ENCODE data around the gene PRDX5. TPM values are rescaled to one million over a fixed set of nuclear protein-coding genes. Genes with fewer than 3 reads are reported as not detected.

Gene PRDX5
- total RNA-seq, 1 experiment from 2014 or later = 228 TPM

DNA sequence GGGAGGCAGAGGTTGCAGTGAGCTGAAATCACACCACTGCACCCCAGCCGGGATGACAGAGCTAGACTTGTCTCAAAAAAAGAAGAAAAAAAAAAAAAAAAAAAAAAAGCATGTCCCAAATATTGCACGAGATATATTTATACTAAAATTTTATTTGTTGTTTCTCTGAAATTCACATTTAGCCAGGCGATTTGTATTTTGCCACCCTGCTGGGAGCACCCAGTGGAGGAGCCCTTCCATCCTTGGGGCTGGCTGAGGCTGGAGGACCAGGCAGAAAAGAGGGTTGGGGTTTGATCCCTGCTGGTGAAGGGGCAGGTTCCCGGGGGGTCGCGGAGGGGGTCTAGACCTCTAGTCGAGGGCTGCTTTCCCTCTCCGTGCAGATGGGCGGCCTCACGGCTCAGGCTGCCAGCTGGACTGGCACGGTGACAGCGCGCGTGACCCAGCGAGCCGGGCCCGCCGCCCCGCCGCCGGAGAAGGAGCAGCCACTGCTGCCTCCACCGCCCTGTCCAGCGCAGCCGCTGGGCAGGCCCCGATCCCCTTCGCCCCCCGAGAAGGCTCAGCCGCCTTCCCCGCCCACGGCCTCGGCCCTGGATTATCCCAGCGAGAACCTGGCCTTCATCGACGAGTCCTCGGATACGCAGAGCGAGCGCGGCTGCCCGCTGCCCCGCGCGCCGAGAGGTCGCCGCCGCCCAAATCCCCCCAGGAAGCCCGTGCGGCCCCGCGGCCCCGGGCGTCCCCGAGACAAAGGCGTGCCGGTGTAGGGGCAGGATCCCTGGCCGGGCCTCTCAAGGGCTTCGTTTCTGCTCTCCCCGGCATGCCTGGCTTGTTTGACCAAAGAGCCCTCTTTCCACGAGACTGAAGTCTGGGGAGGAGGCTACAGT lies 18.7 kb upstream of the PRDX5 start:
- H3K9me3 ChIP-seq (ENCODE audit: control insufficient read depth, low read depth, low read length) = no peaks in the 10 kb centered on the region
- Mint-ChIP-seq H3K9me3 (peaks cover 0 to 3% of the 10 kb centered on the region in 2 experiments; a peak in 2 of 5 replicates), H3K27me3 (ENCODE audit: low read depth) (peaks cover 93% of the 10 kb centered on the region), H3K4me3 (peak overlapping the region; percentile 46 to 82; a peak in 4 of 5 replicates), H3K4me1 (peaks cover 11 to 28% of the 10 kb centered on the region in 2 experiments; a peak in 3 of 4 replicates), H3K27ac (no peak overlapping the region), H3K36me3 (ENCODE audit: insufficient read depth in 1 of 3, low read depth in 3 of 3) (peaks cover 0 to 2% (median 0%) of the 10 kb centered on the region in 3 experiments; a peak in 2 of 7 replicates)
- no peak overlapping the region for H4K5ac ChIP-seq (ENCODE audit: insufficient read length, low read depth, low read length)
- no peak overlapping the region for H3K56ac ChIP-seq (ENCODE audit: insufficient read length, low read depth, low read length)
- H3K27me3 ChIP-seq (ENCODE audit: insufficient read depth, low read length) = peaks cover 62% of the 10 kb centered on the region
- TF ChIP-seq CTCF (conservative IDR thresholded peaks at IDR 0.05) = no peak
- no peak overlapping the region for H3K14ac ChIP-seq (ENCODE audit: insufficient read depth, low read length)
- no peak overlapping the region for H3K23ac ChIP-seq (ENCODE audit: insufficient read length, low read depth, low read length)
- H2AK5ac ChIP-seq (ENCODE audit: insufficient read length, low read length) = no peak overlapping the region
- H3K79me1 ChIP-seq (ENCODE audit: insufficient read depth, low read depth, low read length, poor library complexity, severe bottlenecking) = no peaks in the 10 kb centered on the region
- no peak overlapping the region for H2BK20ac ChIP-seq (ENCODE audit: low read depth, low read length, poor library complexity, severe bottlenecking)
- H4K8ac ChIP-seq (replicated peaks; ENCODE audit: insufficient read length, low read depth, low read length) = no peak overlapping the region
- H2BK12ac ChIP-seq (ENCODE audit: insufficient read length, low read depth, low read length) = no peak overlapping the region
- no peak overlapping the region for H2BK5ac ChIP-seq (ENCODE audit: insufficient read length, low read length)
- no peaks in the 10 kb centered on the region for H3K4me1 ChIP-seq (ENCODE audit: insufficient read depth, low read length)
- H3K23me2 ChIP-seq (ENCODE audit: insufficient read length, low read depth, low read length, poor library complexity, severe bottlenecking) = peaks cover 13% of the 10 kb centered on the region
- H4K20me1 ChIP-seq (ENCODE audit: control insufficient read depth, insufficient read depth, insufficient read length) = no peaks in the 10 kb centered on the region
- H3K79me2 ChIP-seq (ENCODE audit: insufficient read depth, low read length) = no peaks in the 10 kb centered on the region
- no peak overlapping the region for H2AFZ ChIP-seq (ENCODE audit: low read length)
- H4K91ac ChIP-seq (ENCODE audit: insufficient read length, low read depth, low read length) = no peak overlapping the region
- no peak overlapping the region for H3K9ac ChIP-seq (ENCODE audit: extremely low read depth, insufficient read length, low read length)
- H3K27ac ChIP-seq (ENCODE audit: insufficient read length, low read depth, low read length) = no peak overlapping the region
- H2BK120ac ChIP-seq (ENCODE audit: low read depth, low read length, poor library complexity, severe bottlenecking) = no peak overlapping the region
- DNase-seq = no peak
- no peak overlapping the region for H3T11ph ChIP-seq (ENCODE audit: low read length)
- WGBS (ENCODE audit: extremely low coverage, insufficient read length, low lambda C conversion rate) = no CpG with 5 or more reads among the region's 60 CpGs
- no peak overlapping the region for H3K4ac ChIP-seq (ENCODE audit: low read depth, low read length)
- no peak overlapping the region for H2BK15ac ChIP-seq (ENCODE audit: low read depth, low read length)
- peak overlapping the region; percentile 11 for H3K4me2 ChIP-seq (ENCODE audit: insufficient read depth, insufficient read length, low read length)
- no peak overlapping the region for H3K18ac ChIP-seq (ENCODE audit: insufficient read length, low read depth, low read length)
